ENCODE data around the gene WIPF2.

WIPF2 gene

DNA sequence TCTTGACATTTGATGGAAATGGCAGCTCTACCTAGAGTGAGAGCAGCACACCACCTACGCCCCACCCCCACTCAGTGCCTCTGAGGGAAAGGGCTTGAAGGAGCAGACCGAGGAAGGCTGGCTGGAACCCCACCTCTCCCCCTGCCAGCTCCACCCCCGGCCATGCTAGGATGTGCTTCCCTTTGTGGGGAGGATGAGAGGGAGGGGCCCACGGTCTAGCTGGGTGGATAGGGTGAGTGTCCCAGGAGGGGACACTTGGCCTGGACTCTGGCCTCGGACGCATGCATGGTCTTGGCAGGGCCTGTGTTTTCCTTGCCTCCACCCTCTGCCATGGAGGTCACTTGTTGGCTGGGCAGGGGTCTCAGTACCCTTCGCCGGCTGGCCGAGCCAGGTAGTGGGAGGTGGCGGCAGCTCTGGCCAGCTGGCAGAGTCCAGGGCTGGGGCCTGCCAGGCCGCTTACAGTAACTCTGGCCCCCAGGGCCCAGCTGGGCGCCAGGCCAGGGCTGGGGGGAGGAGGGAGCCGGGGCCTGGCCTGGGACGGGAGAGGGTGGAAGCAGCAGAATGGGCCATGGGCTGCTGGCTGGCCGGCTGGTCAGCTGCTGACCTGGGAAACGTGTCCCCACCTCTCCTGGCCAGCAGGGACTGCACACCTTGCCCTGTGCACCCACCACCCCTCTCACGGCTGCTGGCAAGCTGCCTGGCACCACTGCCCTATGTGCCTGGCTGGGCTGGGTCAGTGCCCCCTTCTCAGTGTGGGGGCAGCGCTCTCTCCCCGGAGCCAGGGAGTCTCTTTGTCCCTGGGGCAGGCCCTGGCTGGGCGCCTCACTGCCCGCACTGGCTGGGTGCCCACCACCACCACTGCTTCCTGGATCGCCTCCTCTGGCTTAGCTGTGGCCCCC is 112.9 kb downstream of the WIPF2 start:
- H3K27ac ChIP-seq (ENCODE audit: low read length): no peak overlapping the region
- H3K4me1 ChIP-seq (ENCODE audit: low read length): peaks cover 19% of the 10 kb centered on the region
- no peak overlapping the region for H3K9ac ChIP-seq (ENCODE audit: low read length)

More for the DNA sequence above, 112.9 kb downstream of the WIPF2 start:
- H3K4me2 ChIP-seq (ENCODE audit: low read length): no peak overlapping the region
- H3K4me3 ChIP-seq (ENCODE audit: low read length): no peak overlapping the region
- TF ChIP-seq, protein P1, sequence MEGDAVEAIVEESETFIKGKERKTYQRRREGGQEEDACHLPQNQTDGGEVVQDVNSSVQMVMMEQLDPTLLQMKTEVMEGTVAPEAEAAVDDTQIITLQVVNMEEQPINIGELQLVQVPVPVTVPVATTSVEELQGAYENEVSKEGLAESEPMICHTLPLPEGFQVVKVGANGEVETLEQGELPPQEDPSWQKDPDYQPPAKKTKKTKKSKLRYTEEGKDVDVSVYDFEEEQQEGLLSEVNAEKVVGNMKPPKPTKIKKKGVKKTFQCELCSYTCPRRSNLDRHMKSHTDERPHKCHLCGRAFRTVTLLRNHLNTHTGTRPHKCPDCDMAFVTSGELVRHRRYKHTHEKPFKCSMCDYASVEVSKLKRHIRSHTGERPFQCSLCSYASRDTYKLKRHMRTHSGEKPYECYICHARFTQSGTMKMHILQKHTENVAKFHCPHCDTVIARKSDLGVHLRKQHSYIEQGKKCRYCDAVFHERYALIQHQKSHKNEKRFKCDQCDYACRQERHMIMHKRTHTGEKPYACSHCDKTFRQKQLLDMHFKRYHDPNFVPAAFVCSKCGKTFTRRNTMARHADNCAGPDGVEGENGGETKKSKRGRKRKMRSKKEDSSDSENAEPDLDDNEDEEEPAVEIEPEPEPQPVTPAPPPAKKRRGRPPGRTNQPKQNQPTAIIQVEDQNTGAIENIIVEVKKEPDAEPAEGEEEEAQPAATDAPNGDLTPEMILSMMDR (IDR thresholded peaks at IDR 0.05; ENCODE audit: low read depth, low read length): no peak
- TF ChIP-seq EZH2phosphoT487 (IDR thresholded peaks at IDR 0.05; ENCODE audit: low read depth): no peak
- no peak overlapping the region for H2AFZ ChIP-seq (ENCODE audit: low read depth, low read length)
- H3K27me3 ChIP-seq (ENCODE audit: low read depth, low read length): no peaks in the 10 kb centered on the region
- H3K79me2 ChIP-seq (ENCODE audit: low read length): peaks cover 79% of the 10 kb centered on the region
- no peaks in the 10 kb centered on the region for H3K9me3 ChIP-seq (ENCODE audit: insufficient read depth, low read length)
- H3K36me3 ChIP-seq (replicated peaks; ENCODE audit: low read depth, low read length): peaks cover 20% of the 10 kb centered on the region
- H4K20me1 ChIP-seq (ENCODE audit: insufficient read depth, low read length): peaks cover 61% of the 10 kb centered on the region

All from OCI-LY3 (cell line).